Progenitor cell of endocrine pancreas (in vitro differentiated cells): ENCODE results near the gene KIF16B. TPM values are rescaled to one million over a fixed set of nuclear protein-coding genes. Genes with fewer than 3 reads are reported as not detected.

Source experiments
- DNase-seq: peaks from one replicate; pipeline ENCODE4 v3.0.0; 2021; ENCODE audit warnings: low spot score; ENCODE audit not compliant: unreplicated experiment
- H3K27ac Mint-ChIP-seq: 2 replicates; pipeline ENCODE4 v1.8.0; 2021; ENCODE audit warnings: mild to moderate bottlenecking, moderate library complexity, mixed read lengths
- H3K27me3 Mint-ChIP-seq: 2 replicates; pipeline ENCODE4 v1.8.0; 2021; ENCODE audit warnings: mixed read lengths
- H3K36me3 Mint-ChIP-seq: 2 replicates; pipeline ENCODE4 v1.8.0; 2022; ENCODE audit warnings: mixed read lengths; ENCODE audit not compliant: insufficient read depth
- H3K4me1 Mint-ChIP-seq: 2 replicates; pipeline ENCODE4 v1.8.0; 2021; ENCODE audit warnings: low read depth, mixed read lengths
- H3K4me3 Mint-ChIP-seq: 2 replicates; pipeline ENCODE4 v1.8.0; 2021; ENCODE audit warnings: low read depth, mild to moderate bottlenecking, moderate library complexity, mixed read lengths
- H3K9me3 Mint-ChIP-seq: 2 replicates; pipeline ENCODE4 v1.8.0; 2021; ENCODE audit warnings: low read depth, mixed read lengths
- CTCF ChIP-seq: fragments of 200-600 bp; sonication (generic); IDR thresholded peaks from one replicate; pipeline ENCODE4 v1.5.0; 2021; ENCODE audit warnings: antibody characterized with exemption, mild to moderate bottlenecking; ENCODE audit not compliant: unreplicated experiment
- total RNA-seq: library from RNA; stranded (reverse); gene quantifications from 2 replicates; pipeline ENCODE4 v1.2.1, GENCODE V29; 2021

The KIF16B gene
- total RNA-seq, 1 donor from 2014 or later: 10.8 TPM

GRCh38 chr20:16533502-16533901 lies 39.7 kb downstream of the KIF16B start:
- no peak for DNase-seq
- Mint-ChIP-seq H3K9me3 (no peaks in the 10 kb centered on the region), H3K4me1 (peaks cover 3% of the 10 kb centered on the region), H3K36me3 (no peaks in the 10 kb centered on the region), H3K27ac (no peak overlapping the region), H3K27me3 (no peaks in the 10 kb centered on the region), H3K4me3 (no peak overlapping the region)
- TF ChIP-seq CTCF: no peak

GRCh38 chr20:16531485-16531884 lies 41.8 kb downstream of the KIF16B start:
- Mint-ChIP-seq H3K4me1 (peaks cover 11% of the 10 kb centered on the region), H3K27ac (no peak overlapping the region), H3K9me3 (no peaks in the 10 kb centered on the region), H3K27me3 (no peaks in the 10 kb centered on the region), H3K36me3 (no peaks in the 10 kb centered on the region), H3K4me3 (no peak overlapping the region)
- DNase-seq: no peak
- no peak for TF ChIP-seq CTCF

- Mint-ChIP-seq H3K27ac (peak overlapping the region; percentile 34), H3K4me1 (peaks cover 11% of the 10 kb centered on the region), H3K36me3 (peaks cover 3% of the 10 kb centered on the region), H3K27me3 (no peaks in the 10 kb centered on the region), H3K9me3 (no peaks in the 10 kb centered on the region), H3K4me3 (no peak overlapping the region)
- TF ChIP-seq CTCF: no peak
- no peak for DNase-seq
These were observed 43.0 kb downstream of the KIF16B start for GRCh38 chr20:16530201-16530681.

- no peak for TF ChIP-seq CTCF
- Mint-ChIP-seq H3K36me3 (peaks cover 16% of the 10 kb centered on the region), H3K27ac (peak overlapping the region; percentile 64)
These were observed 45.2 kb downstream of the KIF16B start for GRCh38 chr20:16528078-16528477.

GRCh38 chr20:16527438-16527837 lies 45.8 kb downstream of the KIF16B start:
- peaks cover 20% of the 10 kb centered on the region for H3K36me3 Mint-ChIP-seq
- H3K27me3 Mint-ChIP-seq: no peaks in the 10 kb centered on the region
- H3K4me1 Mint-ChIP-seq: peaks cover 11% of the 10 kb centered on the region
- H3K9me3 Mint-ChIP-seq: no peaks in the 10 kb centered on the region
- no peak overlapping the region for H3K4me3 Mint-ChIP-seq
- DNase-seq: no peak
- no peak overlapping the region for H3K27ac Mint-ChIP-seq
- no peak for TF ChIP-seq CTCF

More at GRCh38 chr20:16528078-16528477, 45.2 kb downstream of the KIF16B start:
- no peak for DNase-seq
- Mint-ChIP-seq H3K4me1 (peaks cover 11% of the 10 kb centered on the region), H3K27me3 (no peaks in the 10 kb centered on the region), H3K4me3 (no peak overlapping the region), H3K9me3 (no peaks in the 10 kb centered on the region)
